Neural progenitor cell (in vitro differentiated cells): ENCODE measurements around the gene CHMP2A.

Experiments used
- EZH2 ChIP-seq: fragments of 200-600 bp; sonication (generic); IDR thresholded peaks from 2 replicates; pipeline ENCODE4 v1.6.1; 2017; ENCODE audit warnings: antibody characterized with exemption, mild to moderate bottlenecking, moderate library complexity
- TF ChIP-seq, protein P1 (sequence below): fragments of 200-600 bp; sonication (generic); IDR thresholded peaks from 2 replicates; pipeline ENCODE4 v1.5.1; 2017; ENCODE audit warnings: antibody characterized with exemption, mild to moderate bottlenecking

DNA sequence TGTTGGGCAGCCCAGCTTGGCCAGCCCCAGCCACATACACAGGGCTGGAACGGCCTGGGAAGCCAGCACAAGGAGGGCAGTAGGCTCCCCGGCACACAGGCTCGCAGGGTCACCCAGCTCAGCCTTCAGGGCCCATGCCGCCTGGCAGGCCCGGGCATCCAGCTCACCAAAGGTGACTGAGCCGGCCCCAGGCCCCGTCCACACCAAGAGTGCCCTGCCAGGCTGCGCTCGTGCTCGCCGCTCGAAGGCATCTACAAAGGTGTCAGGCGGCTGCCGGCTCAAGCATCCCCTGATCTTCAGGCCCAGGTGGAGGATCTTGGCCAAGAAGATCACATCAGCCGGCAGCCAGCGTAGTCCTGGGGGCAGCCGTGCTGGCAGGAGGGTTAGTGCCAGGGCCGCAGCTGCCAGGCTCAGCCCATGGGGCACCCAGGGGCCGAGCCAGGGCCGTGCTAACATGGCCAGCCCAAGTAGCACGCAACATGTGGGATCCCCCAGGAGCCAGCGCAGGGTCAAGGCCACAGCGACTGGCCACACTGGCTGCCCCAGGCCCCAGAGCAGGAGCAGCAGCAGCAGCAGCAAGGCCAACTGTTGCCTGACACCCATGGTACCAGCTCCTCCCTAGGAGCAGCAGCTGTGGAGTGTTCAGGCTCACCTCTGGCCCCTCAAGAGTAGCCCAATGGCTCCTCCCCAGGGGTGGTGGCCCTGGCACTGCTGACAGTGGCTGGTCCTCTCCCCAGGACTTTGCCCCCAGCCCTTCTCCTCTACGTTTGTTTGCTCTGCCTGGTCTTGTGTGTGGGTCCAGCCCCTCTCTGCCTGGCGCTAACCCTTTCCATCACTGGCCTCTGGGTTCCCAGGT, 43.3 kb downstream of the CHMP2A start, which contains the start of gene SLC27A5:
- TF ChIP-seq, protein P1, sequence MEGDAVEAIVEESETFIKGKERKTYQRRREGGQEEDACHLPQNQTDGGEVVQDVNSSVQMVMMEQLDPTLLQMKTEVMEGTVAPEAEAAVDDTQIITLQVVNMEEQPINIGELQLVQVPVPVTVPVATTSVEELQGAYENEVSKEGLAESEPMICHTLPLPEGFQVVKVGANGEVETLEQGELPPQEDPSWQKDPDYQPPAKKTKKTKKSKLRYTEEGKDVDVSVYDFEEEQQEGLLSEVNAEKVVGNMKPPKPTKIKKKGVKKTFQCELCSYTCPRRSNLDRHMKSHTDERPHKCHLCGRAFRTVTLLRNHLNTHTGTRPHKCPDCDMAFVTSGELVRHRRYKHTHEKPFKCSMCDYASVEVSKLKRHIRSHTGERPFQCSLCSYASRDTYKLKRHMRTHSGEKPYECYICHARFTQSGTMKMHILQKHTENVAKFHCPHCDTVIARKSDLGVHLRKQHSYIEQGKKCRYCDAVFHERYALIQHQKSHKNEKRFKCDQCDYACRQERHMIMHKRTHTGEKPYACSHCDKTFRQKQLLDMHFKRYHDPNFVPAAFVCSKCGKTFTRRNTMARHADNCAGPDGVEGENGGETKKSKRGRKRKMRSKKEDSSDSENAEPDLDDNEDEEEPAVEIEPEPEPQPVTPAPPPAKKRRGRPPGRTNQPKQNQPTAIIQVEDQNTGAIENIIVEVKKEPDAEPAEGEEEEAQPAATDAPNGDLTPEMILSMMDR = no peak
- no peak for TF ChIP-seq EZH2
